GM19324 (cell line): ENCODE data around the gene EPB41L4A.
"Not testable (repeated sequence)": the region's sequence is repeated elsewhere in the genome, so short reads cannot be mapped to it uniquely, and the experiment has no call there.

ENCODE experiments used
- ATAC-seq: cut with Tn5 transposase; IDR thresholded peaks from one replicate; pipeline ENCODE4 v1.9.1; 2021; ENCODE audit warnings: mild to moderate bottlenecking, moderate library complexity; ENCODE audit not compliant: unreplicated experiment, low FRiP score

The EPB41L4A gene

GRCh38 chr5:112263469-112263868, 155.6 kb downstream of the EPB41L4A start:
- no peak for ATAC-seq

DNA sequence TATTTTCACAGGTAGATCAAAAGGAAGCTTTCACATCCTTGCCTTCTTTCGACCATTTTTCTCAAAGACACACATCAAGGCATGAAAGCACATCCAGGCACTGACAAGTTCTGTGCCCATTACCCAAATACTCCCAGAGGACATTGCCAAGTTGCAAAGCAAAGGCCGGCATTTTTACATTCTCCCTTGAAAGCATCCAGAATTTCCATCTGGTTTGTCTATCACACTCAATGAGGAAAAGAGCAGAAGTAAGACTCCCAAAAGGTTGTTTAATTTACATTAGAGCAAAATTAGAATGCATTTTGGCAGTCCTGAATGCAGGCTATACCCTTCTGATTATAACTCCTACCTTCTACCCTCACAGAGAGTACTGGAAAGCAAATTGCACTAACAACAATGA, 160.5 kb downstream of the EPB41L4A start:
- ATAC-seq: no peak

DNA sequence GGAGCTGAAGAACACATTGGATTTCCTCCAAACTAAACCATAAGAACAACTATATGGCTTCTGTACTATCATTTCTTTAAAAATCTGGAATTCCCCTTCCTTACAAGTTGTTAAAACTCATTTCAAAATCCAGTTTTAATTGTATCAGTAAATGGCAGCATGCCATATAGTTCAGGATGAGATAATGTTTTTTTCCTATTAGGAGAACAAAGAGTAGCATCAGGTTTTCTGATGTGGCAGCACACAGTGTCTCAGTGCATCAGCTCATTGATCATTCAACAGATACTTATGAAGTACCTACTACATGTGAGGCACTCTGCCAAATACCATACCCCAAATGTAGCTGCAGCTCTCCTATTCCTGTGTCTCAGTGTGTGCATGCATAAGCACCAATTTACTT, 161.1 kb downstream of the EPB41L4A start:
- no peak for ATAC-seq

GRCh38 chr5:112257005-112257404, 162.1 kb downstream of the EPB41L4A start:
- no peak for ATAC-seq

- no peak for ATAC-seq
These were observed 164.8 kb downstream of the EPB41L4A start for GRCh38 chr5:112254303-112254702.

DNA sequence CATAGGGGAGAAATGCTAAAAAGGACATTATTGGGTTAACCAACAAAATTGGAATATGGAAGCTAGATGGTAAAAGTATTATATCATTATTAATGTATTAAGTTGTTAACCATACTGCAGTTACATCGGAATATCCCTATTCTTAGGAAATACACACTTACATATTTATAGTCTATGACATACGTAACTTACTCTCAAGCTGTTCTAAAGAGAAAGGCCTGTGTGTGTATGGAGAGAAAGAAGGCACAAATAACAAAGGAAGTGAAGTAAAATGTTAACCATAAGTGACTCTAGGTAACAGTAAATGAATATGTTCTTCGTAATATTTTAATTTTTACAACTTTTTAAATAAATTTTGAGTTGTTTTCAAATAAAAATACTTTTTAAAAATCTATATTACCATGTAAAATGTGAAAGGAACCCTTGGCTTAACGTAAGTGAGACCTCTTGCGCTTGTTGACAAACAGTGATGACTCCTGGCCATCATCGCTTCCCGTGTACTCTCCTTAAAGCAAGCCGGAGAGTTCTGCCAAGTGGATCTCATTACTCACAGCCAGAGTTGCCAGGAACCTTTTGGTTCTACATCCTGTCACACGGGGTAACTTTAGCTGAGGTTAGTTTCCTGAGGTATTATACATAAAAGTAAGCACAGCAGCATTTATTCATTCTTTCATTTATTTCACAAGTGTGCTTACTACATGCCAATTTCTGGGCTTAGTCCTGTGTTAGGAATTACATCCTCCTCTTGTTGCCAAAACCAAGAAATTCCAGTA, 165.4 kb downstream of the EPB41L4A start:
- ATAC-seq: no peak

DNA sequence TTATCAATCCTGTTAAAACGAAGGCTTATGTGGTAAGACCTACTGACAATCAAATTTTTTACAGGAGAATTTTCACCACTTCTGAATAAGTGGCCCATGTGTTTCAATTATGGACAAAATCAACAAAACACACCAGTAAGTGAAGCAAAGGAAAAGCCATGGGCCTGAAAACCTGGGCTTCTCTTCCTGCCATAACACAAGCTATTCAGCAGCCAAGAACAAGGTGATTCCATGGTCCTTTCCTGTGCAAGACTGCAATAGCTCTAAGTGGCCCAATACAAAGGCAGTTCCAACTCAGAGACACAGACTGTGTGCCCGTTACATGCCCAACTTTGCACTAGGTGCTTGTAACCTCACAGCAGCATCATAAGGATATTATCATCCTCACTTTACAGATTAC, 168.5 kb downstream of the EPB41L4A start:
- ATAC-seq: no peak

- no peak for ATAC-seq
These were observed 170.5 kb downstream of the EPB41L4A start for GRCh38 chr5:112248623-112249022.

- no peak for ATAC-seq
These were observed 171.1 kb downstream of the EPB41L4A start for GRCh38 chr5:112247960-112248359.

DNA sequence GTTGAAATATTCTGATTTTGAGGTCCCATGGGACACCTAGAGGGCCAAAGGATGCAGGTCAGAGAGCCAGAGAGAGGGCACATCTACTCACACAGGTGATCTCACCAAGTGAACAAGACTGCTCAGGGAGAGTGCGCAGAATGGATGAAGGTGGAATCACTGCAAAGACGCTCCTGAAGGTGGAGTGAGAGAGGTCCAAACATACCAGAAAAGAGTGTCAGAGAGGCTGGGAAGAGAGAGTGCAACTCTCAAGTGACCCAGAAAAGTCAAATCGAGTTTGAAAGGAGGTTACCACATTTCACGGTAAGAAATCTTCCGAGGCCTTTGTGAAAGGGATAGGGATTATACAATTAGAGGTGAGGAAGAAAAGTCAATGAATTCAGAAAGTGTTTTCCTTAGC, 173.4 kb downstream of the EPB41L4A start:
- no peak for ATAC-seq

- ATAC-seq: no peak
These were observed 179.1 kb downstream of the EPB41L4A start for GRCh38 chr5:112239996-112240395.

DNA sequence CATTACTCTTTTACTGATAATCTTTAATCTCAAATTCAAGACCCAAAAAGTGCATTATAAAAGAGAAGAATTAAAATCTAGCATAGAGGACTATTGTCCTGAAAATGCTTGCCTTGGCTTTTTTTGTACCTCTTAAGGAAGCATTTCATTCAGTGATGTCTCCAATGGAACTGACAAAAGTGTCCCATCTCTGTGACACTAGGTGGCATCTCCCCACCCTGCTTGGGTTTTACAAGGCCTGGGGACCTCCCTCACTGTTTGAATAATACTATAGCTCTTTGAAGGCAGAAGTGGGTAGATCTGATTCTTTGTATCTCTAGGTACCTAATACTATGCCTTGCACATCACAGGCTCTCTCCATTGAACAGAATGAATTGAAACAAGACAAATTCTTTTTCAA, 180.6 kb downstream of the EPB41L4A start:
- no peak for ATAC-seq

GRCh38 chr5:112237456-112237855, 181.6 kb downstream of the EPB41L4A start:
- ATAC-seq: no peak

DNA sequence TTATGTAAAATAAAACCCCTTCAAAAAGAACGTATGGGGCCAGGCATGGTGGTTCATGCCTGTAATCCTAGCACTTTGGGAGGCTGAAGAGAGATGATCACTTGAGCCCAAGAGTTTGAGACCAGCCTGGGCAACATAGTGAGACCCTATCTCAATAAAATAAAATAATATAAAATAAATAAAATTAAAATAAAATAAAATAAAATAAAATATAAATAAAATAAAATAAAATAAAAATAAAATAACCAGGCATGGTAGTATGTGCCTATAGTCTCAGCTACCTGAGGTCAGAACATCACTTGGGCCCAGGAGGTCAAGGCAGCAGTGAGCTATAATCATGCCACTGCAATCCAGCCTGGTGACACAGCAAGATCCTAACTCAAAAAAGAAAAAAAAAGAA, 185.1 kb downstream of the EPB41L4A start:
- no peak for ATAC-seq

DNA sequence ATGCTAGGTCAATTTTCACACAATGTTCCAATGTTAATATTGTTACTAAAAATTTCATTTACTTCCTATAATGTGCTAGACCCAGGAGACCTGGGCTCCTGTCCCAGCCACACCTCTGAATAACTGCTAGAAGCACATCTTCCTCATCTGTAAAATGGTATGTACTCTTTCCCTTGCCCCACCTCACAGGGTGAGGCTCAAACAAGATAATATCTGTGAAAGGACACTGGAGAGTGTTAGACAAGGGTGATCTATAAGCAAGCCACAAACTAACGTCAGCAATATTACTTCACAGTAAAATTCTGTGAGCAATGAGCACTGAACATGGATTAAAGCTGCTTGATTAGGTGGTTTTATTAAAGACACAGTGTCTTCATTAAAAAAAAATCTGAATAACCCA, 186.4 kb downstream of the EPB41L4A start:
- no peak for ATAC-seq

- no peak for ATAC-seq
These were observed 188.5 kb downstream of the EPB41L4A start for GRCh38 chr5:112230606-112231005.

GRCh38 chr5:112228667-112229066, 190.4 kb downstream of the EPB41L4A start:
- ATAC-seq: no peak

DNA sequence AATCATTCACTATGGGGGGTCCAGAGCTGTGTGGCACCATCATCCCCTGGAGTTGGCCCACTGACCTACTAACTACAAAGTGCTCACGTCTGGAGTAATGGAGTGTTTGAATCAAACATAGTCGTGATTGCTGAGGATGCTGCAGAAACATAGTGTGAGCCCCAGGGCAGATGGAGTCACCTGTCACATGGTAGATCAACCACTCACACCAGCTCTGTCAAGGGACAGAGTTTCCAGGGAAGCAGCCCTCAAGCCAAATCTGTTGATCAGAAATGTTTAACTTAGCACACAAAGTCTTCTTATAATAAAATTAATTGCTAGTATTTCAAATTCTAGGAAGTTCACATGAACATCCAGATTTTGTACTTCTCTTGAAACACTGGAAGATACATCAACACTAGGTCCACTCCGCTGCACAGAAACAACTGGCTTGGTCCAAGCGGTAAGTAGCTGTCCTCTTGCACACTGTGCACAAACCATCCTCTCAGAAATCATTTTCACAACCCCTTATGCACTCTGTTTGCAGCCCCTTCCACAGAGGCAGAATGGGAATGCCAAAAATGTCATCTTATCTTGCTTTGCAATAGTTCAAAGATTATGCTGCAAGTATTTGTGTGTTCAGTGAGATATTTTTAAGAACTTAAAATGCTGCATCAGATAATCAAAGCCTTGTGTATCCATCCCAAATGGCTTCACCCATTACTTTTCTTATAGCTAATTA, 191.0 kb downstream of the EPB41L4A start:
- no peak for ATAC-seq

- ATAC-seq: no peak
These were observed 192.9 kb downstream of the EPB41L4A start for GRCh38 chr5:112226215-112226614.

- not testable (repeated sequence) for ATAC-seq
These were observed 196.1 kb downstream of the EPB41L4A start for GRCh38 chr5:112222997-112223396.

DNA sequence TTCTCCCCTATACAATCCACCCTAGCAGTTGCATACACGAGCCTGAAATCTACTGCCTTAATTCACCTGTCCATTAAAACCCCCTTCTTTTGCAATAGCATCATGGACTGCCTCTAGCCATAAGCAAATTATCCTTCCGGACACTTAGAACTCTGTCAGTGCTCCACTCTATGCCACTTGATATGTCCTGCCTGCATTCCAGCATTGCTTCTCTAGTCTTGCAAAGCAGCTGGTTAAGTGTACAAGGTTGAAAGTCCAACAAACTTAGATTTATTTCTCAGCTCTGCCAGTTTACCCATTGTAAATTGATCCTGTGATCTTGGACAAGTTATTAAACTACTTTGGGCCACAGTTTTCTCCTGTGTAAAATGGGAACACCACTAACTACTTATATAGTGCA, 197.9 kb downstream of the EPB41L4A start:
- no peak for ATAC-seq

DNA sequence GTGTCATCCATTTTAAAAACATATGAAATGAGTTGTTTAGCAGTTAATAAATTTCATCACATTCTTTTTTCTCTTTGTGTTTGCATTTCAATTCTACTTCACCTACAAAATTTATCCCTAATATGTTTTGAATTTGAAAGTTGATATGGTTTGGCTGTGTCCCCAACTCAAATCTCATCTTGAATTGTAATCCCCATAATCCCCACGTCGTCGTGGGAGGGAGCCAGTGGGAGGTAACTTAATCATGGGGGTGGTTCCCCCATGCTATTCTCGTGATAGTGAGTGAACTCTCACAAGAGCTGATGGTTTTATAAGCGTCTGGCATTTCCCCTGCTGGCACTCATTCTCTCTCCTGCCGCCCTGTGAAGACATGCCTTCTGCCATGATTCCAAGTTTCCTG, 200.1 kb downstream of the EPB41L4A start:
- ATAC-seq: no peak
